GM12878 (cell line): ENCODE results near the gene SSB. TPM values are rescaled to one million over a fixed set of nuclear protein-coding genes. Genes with fewer than 3 reads are reported as not detected.

Experiments used
- ATAC-seq: fragments of 200-7000 bp; cut with Tn5 transposase; 3 replicates; pipeline ENCODE4 v1.9.1; 2020; ENCODE audit warnings: mild to moderate bottlenecking, moderate library complexity
- BruUV-seq: library from RNA; stranded (reverse); fragments of 400-500 nt; replicated peaks from 2 replicates; lab custom pipeline; 2021; lab: Mats Ljungman, UMichigan
- CTCF ChIA-PET: fragments of 300-600 bp; sonication (Branson Sonifier 250); formaldehyde crosslinking; extraction: SDS; loops from one replicate; lab custom pipeline; 2021; ENCODE audit warnings: inconsistent platforms; lab: Yijun Ruan, JAX
- POLR2A ChIA-PET: fragments of 350-600 bp; formaldehyde crosslinking; extraction: SDS; loops from one replicate; lab custom pipeline; 2021; ENCODE audit warnings: inconsistent platforms; lab: Charles Lee
- RAD21 ChIA-PET: fragments of 300-600 bp; sonication (Branson Sonifier 250); formaldehyde crosslinking; loops from one replicate; lab custom pipeline; 2023; ENCODE audit warnings: antibody characterized with exemption; ENCODE audit not compliant: unreplicated experiment; lab: Charles Lee
- SMC1A ChIA-PET: fragments of 300-600 bp; sonication (Branson Sonifier 250); formaldehyde crosslinking; loops from one replicate; lab custom pipeline; 2023; ENCODE audit not compliant: unreplicated experiment, uncharacterized antibody; lab: Charles Lee
- DNase-seq: peaks from one replicate; pipeline ENCODE4 v3.0.0-alpha.2; 2011; ENCODE audit warnings: low read depth, low spot score
- FAIRE-seq: peaks from 3 replicates; lab custom pipeline; 2011; peaks lifted over from hg19 to GRCh38; lab: Jason Lieb, UNC
- H2AFZ ChIP-seq: 2 replicates; pipeline ENCODE4 v1.6.0; 2011; ENCODE audit warnings: low read depth, low read length, control low read depth; ENCODE audit not compliant: control insufficient read depth
- H3K27ac ChIP-seq: 2 replicates; pipeline ENCODE4 v1.5.1; 2011; ENCODE audit warnings: control low read depth; ENCODE audit not compliant: control insufficient read depth, insufficient read depth
- H3K27me3 ChIP-seq, 2 experiments: replicated peaks in 1 of 2; 2 replicates each; pipeline versions ENCODE4 v1.6.0 to v1.6.1; 2011; ENCODE audit warnings: low read length in 1 of 2; ENCODE audit not compliant: control insufficient read depth in 2 of 2, insufficient read depth in 2 of 2
- H3K36me3 ChIP-seq, 2 experiments: 2 replicates each; pipeline ENCODE4 v1.5.1; 2011; ENCODE audit warnings: low read length in 1 of 2; ENCODE audit not compliant: control insufficient read depth in 2 of 2, insufficient read depth in 2 of 2
- H3K4me1 ChIP-seq: 2 replicates; pipeline ENCODE4 v1.6.1; 2011; ENCODE audit warnings: mild to moderate bottlenecking, low read length, moderate library complexity, mixed read lengths; ENCODE audit not compliant: control insufficient read depth, insufficient read depth
- H3K4me2 ChIP-seq: 2 replicates; pipeline ENCODE4 v1.6.0; 2011; ENCODE audit warnings: control low read depth; ENCODE audit not compliant: control insufficient read depth, insufficient read depth
- H3K4me3 ChIP-seq: fragments of 200-600 bp; sonication (generic); 2 replicates; pipeline ENCODE4 v1.5.1; 2016
- H3K79me2 ChIP-seq: 2 replicates; pipeline ENCODE4 v1.6.0; 2011; ENCODE audit warnings: low read length; ENCODE audit not compliant: control insufficient read depth, insufficient read depth
- H3K9ac ChIP-seq: 2 replicates; pipeline ENCODE4 v1.8.0; 2011; ENCODE audit warnings: low read length, control low read depth, mixed read lengths; ENCODE audit not compliant: control insufficient read depth, insufficient read depth
- H3K9me3 ChIP-seq: replicated peaks from 3 replicates; pipeline ENCODE4 v1.5.1; 2011; ENCODE audit warnings: mild to moderate bottlenecking, low read length; ENCODE audit not compliant: control insufficient read depth, insufficient read depth
- H4K20me1 ChIP-seq: 2 replicates; pipeline ENCODE4 v1.6.0; 2011; ENCODE audit not compliant: control insufficient read depth, insufficient read depth
- GATAD2B ChIP-seq: fragments of 450-650 bp; conservative IDR thresholded peaks from 2 replicates; pipeline ENCODE4 v1.6.1; 2017; ENCODE audit warnings: low read depth, mild to moderate bottlenecking, moderate library complexity
- KAT2A ChIP-seq: conservative IDR thresholded peaks from 2 replicates; pipeline ENCODE4 v1.6.1; 2011; ENCODE audit warnings: low read depth, low read length; ENCODE audit not compliant: control insufficient read depth
- LARP7 ChIP-seq: fragments of 450-650 bp; IDR thresholded peaks from 2 replicates; pipeline ENCODE4 v1.6.1; 2017; ENCODE audit warnings: mild to moderate bottlenecking
- MEF2A ChIP-seq: IDR thresholded peaks from 2 replicates; pipeline ENCODE4 v1.6.1; 2011; ENCODE audit warnings: low read depth, mild to moderate bottlenecking, low read length, moderate library complexity; ENCODE audit not compliant: insufficient read depth
- NFYB ChIP-seq: IDR thresholded peaks from 2 replicates; pipeline ENCODE4 v1.6.1; 2011; ENCODE audit warnings: low read depth, mild to moderate bottlenecking, low read length, improper control_type of control experiment, moderate library complexity; ENCODE audit not compliant: insufficient read depth
- POLR2AphosphoS5 ChIP-seq: IDR thresholded peaks from 2 replicates; pipeline ENCODE4 v1.6.1; 2011; ENCODE audit warnings: mild to moderate bottlenecking, low read length, inconsistent platforms
- SMAD5 ChIP-seq: IDR thresholded peaks from 2 replicates; pipeline ENCODE4 v1.6.1; 2016; ENCODE audit warnings: antibody characterized with exemption, low read depth
- SMC3 ChIP-seq: IDR thresholded peaks from 2 replicates; pipeline ENCODE4 v1.6.1; 2011; ENCODE audit warnings: low read length, improper control_type of control experiment, borderline replicate concordance
- SUZ12 ChIP-seq: fragments of 200-600 bp; sonication (generic); IDR thresholded peaks from one replicate; pipeline ENCODE4 v1.6.1; 2018; ENCODE audit warnings: antibody characterized with exemption, mild to moderate bottlenecking; ENCODE audit not compliant: unreplicated experiment
- YY1 ChIP-seq: IDR thresholded peaks from 2 replicates; pipeline ENCODE4 v1.6.1; 2011; ENCODE audit warnings: low read depth, mild to moderate bottlenecking, low read length
- ZNF207 ChIP-seq: fragments of 450-650 bp; IDR thresholded peaks from 2 replicates; pipeline ENCODE4 v1.6.1; 2014; ENCODE audit warnings: antibody characterized with exemption, mild to moderate bottlenecking, borderline replicate concordance
- ZNF217 ChIP-seq: fragments of 450-650 bp; IDR thresholded peaks from 2 replicates; pipeline ENCODE4 v1.6.1; 2017; ENCODE audit warnings: antibody characterized with exemption, mild to moderate bottlenecking
- ZNF274 ChIP-seq: IDR thresholded peaks from one replicate; pipeline ENCODE4 v1.8.0; 2011; ENCODE audit not compliant: insufficient read length, insufficient read depth
- WGBS: methylation state at CpG from one replicate; pipeline ENCODE4 v1.1.6; 2016; ENCODE audit warnings: low lambda C conversion rate; ENCODE audit not compliant: insufficient replicate concordance, insufficient coverage; ENCODE audit errors: missing lambda C conversion rate; 5-methylcytosine and 5-hydroxymethylcytosine counted together
- in situ Hi-C: fragments of 300-500 bp; cut with MboI; formaldehyde crosslinking; loops from 9 replicates; pipeline ENCODE4 v1.14.3; 2018; ENCODE audit warnings: mixed read lengths
- intact Hi-C: fragments of 100-400 bp; cut with micrococcal nuclease; formaldehyde crosslinking; loops from one replicate; pipeline ENCODE4 v1.14.2; 2022; ENCODE audit not compliant: unreplicated experiment
- polyA plus RNA-seq, 11 experiments: library from polyadenylated mRNA; depleted of rRNA in 4 of 11; unstranded in 6 of 11; stranded (reverse) in 5 of 11; fragments of >200 nt; fragmentation: Nextera tagmentation in 4 of 11; fragmentation: Illumina TruSeq in 1 of 11; extraction: Ambion mirVana in 4 of 11; extraction: Trizol in 1 of 11; gene quantifications; 1 replicate in 1 of 11; 2 replicates in 10 of 11; pipeline versions ENCODE4 v1.2.1 to v1.2.3, GENCODE V29; 2011 to 2016; ENCODE audit warnings: inconsistent platforms in 2 of 11, missing spikeins in 2 of 11, low read depth in 1 of 11
- total RNA-seq, 4 experiments: library from RNA; depleted of rRNA in 3 of 4; stranded (reverse); fragments of >200 nt in 3 of 4; fragmentation: Illumina TruSeq in 1 of 4; extraction: Trizol in 1 of 4; gene quantifications; 2 replicates each; pipeline versions ENCODE4 v1.2.1 to v1.2.3, GENCODE V29; 2013 to 2021
- TF ChIP-seq, protein P1 (sequence below): IDR thresholded peaks from 2 replicates; pipeline ENCODE4 v1.6.1; 2011; ENCODE audit warnings: low read depth, mild to moderate bottlenecking, low read length, moderate library complexity, borderline replicate concordance; ENCODE audit errors: extremely low read depth
- TF ChIP-seq, protein P2 (sequence below): IDR thresholded peaks from 2 replicates; pipeline ENCODE4 v1.6.1; 2012; ENCODE audit warnings: low read length, inconsistent platforms

The SSB gene
- total and polyA plus RNA-seq, 10 of the 15 experiments (the other 5 are each of a cell fraction or from before 2014, with no cell fraction given): 103 to 313 (median 200) TPM

DNA sequence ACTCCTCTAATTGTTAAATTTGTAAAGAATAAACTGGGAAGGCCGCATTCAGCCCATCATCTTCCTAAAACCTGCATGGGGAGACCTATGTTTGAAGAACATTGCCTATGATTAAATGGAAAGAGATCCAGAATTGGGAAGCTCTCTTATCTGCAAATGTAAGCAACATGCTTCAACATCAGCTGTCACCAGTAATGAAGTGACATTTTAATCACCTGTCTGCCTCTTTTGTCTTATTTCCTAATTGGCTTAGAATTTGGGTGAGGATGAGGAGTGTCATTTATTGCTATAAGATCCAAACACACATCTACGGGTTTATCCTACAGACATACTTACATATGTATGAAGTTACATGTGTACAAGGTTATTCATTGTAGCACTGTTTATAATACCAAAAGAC is 26.0 kb upstream of the SSB start (continued):
- TF ChIP-seq ZNF274: no peak
- TF ChIP-seq, all 136 proteins: peak for 0

DNA sequence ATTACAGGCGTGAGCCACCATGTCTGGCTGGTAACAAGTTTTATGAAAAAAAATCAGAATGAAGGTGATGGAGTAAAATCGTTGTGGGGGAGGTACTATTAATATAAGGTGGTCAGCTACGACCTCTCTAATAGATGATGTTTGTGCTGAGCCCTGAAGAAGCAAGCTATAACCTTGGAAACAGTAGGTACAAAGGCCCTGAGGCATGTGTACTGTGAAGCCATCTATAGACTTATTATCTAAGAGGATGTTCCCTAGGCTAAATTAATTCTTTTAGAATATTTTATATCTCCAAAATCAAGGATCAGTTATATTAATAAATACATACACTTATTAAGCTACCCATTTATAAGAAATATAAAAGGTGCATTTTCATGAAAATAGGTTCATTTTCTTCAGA is 23.3 kb upstream of the SSB start:
- Histone ChIP-seq H2AFZ (no peak overlapping the region), H3K9me3 (no peaks in the 10 kb centered on the region), H3K27me3 (no peaks in the 10 kb centered on the region), H3K79me2 (no peaks in the 10 kb centered on the region), H4K20me1 (no peaks in the 10 kb centered on the region), H3K4me1 (no peaks in the 10 kb centered on the region), H3K9ac (no peak overlapping the region), H3K27ac (no peak overlapping the region), H3K4me2 (no peak overlapping the region), H3K4me3 (no peak overlapping the region), H3K36me3 (no peaks in the 10 kb centered on the region)
- BruUV-seq: no TSS peak
- intact Hi-C loops (no loop called here), in situ Hi-C loops (no loop called here)
- 63% methylated on average over 3 of the region's 3 CpGs for WGBS
- CTCF ChIA-PET: interaction anchor here (1.2 to 1.6 kb wide), 2 partner anchors 82 to 102 kb away, joined by 3 to 5 read pairs; no protein-coding TSS in a partner anchor
- SMC1A ChIA-PET: interaction anchor here (1.0 to 1.1 kb wide), 2 partner anchors 13 to 26 kb away, joined by 3 to 4 read pairs; no protein-coding TSS in a partner anchor
- POLR2A ChIA-PET: no interaction called here
- DNase-seq (no peak), ATAC-seq (no peak), FAIRE-seq (no peak)
- TF ChIP-seq SUZ12 (no peak), SMAD5 (no peak), NFYB (no peak), ZNF217 (no peak), GATAD2B (no peak), YY1 (no peak), ZNF207 (no peak), MEF2A (no peak), POLR2AphosphoS5 (no peak), SMC3 (no peak), KAT2A (no peak), LARP7 (no peak)
- TF ChIP-seq, protein P1, sequence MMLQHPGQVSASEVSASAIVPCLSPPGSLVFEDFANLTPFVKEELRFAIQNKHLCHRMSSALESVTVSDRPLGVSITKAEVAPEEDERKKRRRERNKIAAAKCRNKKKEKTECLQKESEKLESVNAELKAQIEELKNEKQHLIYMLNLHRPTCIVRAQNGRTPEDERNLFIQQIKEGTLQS: no peak
- TF ChIP-seq, protein P2, sequence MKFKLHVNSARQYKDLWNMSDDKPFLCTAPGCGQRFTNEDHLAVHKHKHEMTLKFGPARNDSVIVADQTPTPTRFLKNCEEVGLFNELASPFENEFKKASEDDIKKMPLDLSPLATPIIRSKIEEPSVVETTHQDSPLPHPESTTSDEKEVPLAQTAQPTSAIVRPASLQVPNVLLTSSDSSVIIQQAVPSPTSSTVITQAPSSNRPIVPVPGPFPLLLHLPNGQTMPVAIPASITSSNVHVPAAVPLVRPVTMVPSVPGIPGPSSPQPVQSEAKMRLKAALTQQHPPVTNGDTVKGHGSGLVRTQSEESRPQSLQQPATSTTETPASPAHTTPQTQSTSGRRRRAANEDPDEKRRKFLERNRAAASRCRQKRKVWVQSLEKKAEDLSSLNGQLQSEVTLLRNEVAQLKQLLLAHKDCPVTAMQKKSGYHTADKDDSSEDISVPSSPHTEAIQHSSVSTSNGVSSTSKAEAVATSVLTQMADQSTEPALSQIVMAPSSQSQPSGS: no peak
- RAD21 ChIA-PET: interaction anchor here (1.0 kb wide), 1 partner anchor 13 kb away, joined by 3 read pairs; no protein-coding TSS in a partner anchor
